Measurements from ENCODE around the gene SPACA4.
A peak's percentile ranks its signal among the peaks of the same experiment; 100 is the strongest.

Gene SPACA4

GRCh38 chr19:48635966-48636858 lies 29.7 kb downstream of the SPACA4 start:
- no peak for DNase-seq

- no peak for DNase-seq
Measured at GRCh38 chr19:48636859-48637448, 30.4 kb downstream of the SPACA4 start, which contains the start of gene DBP. DBP (minus strand) TSS chr19:48637379; CDS start chr19:48636994, 385 bp downstream.

GRCh38 chr19:48637449-48637947 lies 31.0 kb downstream of the SPACA4 start:
- DNase-seq, result peak; percentile 99

GRCh38 chr19:48637948-48638830 lies 31.6 kb downstream of the SPACA4 start:
- peak; percentile 94 for DNase-seq

- no peak for DNase-seq
Measured at GRCh38 chr19:48638831-48639381, 32.4 kb downstream of the SPACA4 start.

- DNase-seq, result no peak
Measured at GRCh38 chr19:48639483-48640375, 33.2 kb downstream of the SPACA4 start.

- DNase-seq, result no peak
Measured at GRCh38 chr19:48641850-48642249, 35.3 kb downstream of the SPACA4 start.

GRCh38 chr19:48642862-48643261 lies 36.3 kb downstream of the SPACA4 start:
- no peak for DNase-seq

- DNase-seq, result no peak
Measured at GRCh38 chr19:48644355-48644754, 37.8 kb downstream of the SPACA4 start.

GRCh38 chr19:48644839-48645619 lies 38.5 kb downstream of the SPACA4 start:
- peak; percentile 60 for DNase-seq

GRCh38 chr19:48645620-48646000 lies 39.1 kb downstream of the SPACA4 start:
- DNase-seq, result no peak

- DNase-seq, result peak; percentile 79
Measured at GRCh38 chr19:48646001-48646721, 39.6 kb downstream of the SPACA4 start, which contains the start of gene CA11. CA11 (minus strand) TSS chr19:48646187; CDS start chr19:48645632, 555 bp downstream.

GRCh38 chr19:48646722-48647216 lies 40.2 kb downstream of the SPACA4 start:
- DNase-seq, result no peak

- DNase-seq, result no peak
Measured at GRCh38 chr19:48648134-48648533, 41.6 kb downstream of the SPACA4 start.

GRCh38 chr19:48650974-48651682 lies 44.6 kb downstream of the SPACA4 start:
- DNase-seq, result no peak

GRCh38 chr19:48651683-48652048 lies 45.1 kb downstream of the SPACA4 start:
- no peak for DNase-seq

GRCh38 chr19:48654299-48655059 lies 47.9 kb downstream of the SPACA4 start:
- no peak for DNase-seq

GRCh38 chr19:48656840-48657474 lies 50.4 kb downstream of the SPACA4 start:
- peak; percentile 90 for DNase-seq
